Measurements from ENCODE around the gene IREB2. TPM values are rescaled to one million over a fixed set of nuclear protein-coding genes. Genes with fewer than 3 reads are reported as not detected.

The IREB2 gene
- total RNA-seq, 2 experiments from 2014 or later: 84.3 to 89.0 TPM

DNA sequence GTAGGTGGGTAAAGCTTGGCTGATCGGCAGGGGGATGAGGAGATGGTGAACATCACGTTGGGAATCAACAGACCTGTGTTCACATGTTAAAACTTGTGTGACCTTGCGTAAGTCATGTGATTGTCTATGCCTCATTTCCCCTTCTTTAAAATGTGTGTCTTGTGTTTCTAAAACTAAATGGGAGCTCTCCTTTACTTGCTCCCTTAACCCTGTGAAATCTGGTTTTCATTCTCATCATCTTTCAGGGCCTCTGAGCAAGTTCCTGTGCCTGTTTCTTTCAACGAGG, 29.7 kb upstream of the IREB2 start:
- DNase-seq: no peak
- Histone ChIP-seq H3K27me3 (ENCODE audit: control insufficient read depth in 1 of 2, insufficient read depth in 2 of 2, low read length in 2 of 2) (no peaks in the 10 kb centered on the region), H3K27ac (ENCODE audit: low read depth in 1 of 2, low read length in 2 of 2) (no peak overlapping the region), H3K36me3 (ENCODE audit: insufficient read depth, low read length) (no peaks in the 10 kb centered on the region), H3K4me1 (ENCODE audit: insufficient read depth, low read length) (no peaks in the 10 kb centered on the region), H3K9me3 (ENCODE audit: control insufficient read depth in 1 of 2, insufficient read depth in 1 of 2, low read length in 2 of 2) (no peaks in the 10 kb centered on the region), H3K4me3 (ENCODE audit: low read length) (no peak overlapping the region)
- Mint-ChIP-seq H3K27me3 (peaks cover 4% of the 10 kb centered on the region), H3K9me3 (no peaks in the 10 kb centered on the region), H3K27ac (no peak overlapping the region), H3K4me1 (ENCODE audit: low read depth) (no peaks in the 10 kb centered on the region), H3K4me3 (no peak overlapping the region), H3K36me3 (ENCODE audit: low read depth) (no peaks in the 10 kb centered on the region)
- no peak for ATAC-seq (ENCODE audit: poor library complexity)
- CTCF ChIA-PET: no interaction called here
- TF ChIP-seq CTCF (IDR thresholded peaks at IDR 0.05): no peak
- POLR2A ChIA-PET: no interaction called here
- intact Hi-C loops (cut with DNase I, micrococcal nuclease): no loop called here

DNA sequence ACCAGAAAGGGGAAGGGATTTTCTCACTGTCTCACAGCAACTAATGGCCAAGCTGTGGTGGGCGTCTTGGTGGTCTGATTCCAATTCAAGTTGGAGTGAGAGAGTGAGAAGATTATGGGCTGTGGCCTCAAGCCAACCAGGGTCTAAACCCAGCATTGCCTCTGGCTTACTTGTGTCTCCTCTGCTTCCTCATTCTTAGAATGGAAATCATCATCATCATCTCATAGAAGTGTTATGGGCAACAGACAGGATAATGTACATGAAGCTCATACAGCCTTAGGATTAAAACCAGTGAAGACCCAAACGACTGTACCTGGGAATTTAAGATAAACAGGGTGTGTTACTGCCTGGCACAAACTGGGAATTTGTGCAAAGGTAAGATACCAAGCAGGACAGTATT, 29.1 kb upstream of the IREB2 start:
- no peak overlapping the region for H3K27ac Mint-ChIP-seq
- no peaks in the 10 kb centered on the region for H3K36me3 ChIP-seq (ENCODE audit: insufficient read depth, low read length)
- POLR2A ChIA-PET: no interaction called here
- peaks cover 5% of the 10 kb centered on the region for H3K27me3 Mint-ChIP-seq
- no peak overlapping the region for H3K27ac ChIP-seq (ENCODE audit: low read depth in 1 of 2, low read length in 2 of 2)
- no peak for DNase-seq
- no peaks in the 10 kb centered on the region for H3K4me1 ChIP-seq (ENCODE audit: insufficient read depth, low read length)
- H3K4me1 Mint-ChIP-seq (ENCODE audit: low read depth): no peaks in the 10 kb centered on the region
- no peaks in the 10 kb centered on the region for H3K9me3 ChIP-seq (ENCODE audit: control insufficient read depth in 1 of 2, insufficient read depth in 1 of 2, low read length in 2 of 2)
- CTCF ChIA-PET: interaction anchor here (0.5 kb wide), 1 partner anchor 17 kb away, joined by 3 read pairs; no protein-coding TSS in a partner anchor
- no peaks in the 10 kb centered on the region for H3K36me3 Mint-ChIP-seq (ENCODE audit: low read depth)
- intact Hi-C loops (cut with DNase I, micrococcal nuclease): no loop called here
- no peak for TF ChIP-seq CTCF (IDR thresholded peaks at IDR 0.05)
- no peak for ATAC-seq (ENCODE audit: poor library complexity)
- H3K4me3 Mint-ChIP-seq: no peak overlapping the region
- H3K4me3 ChIP-seq (ENCODE audit: low read length): no peak overlapping the region
- no peaks in the 10 kb centered on the region for H3K27me3 ChIP-seq (ENCODE audit: control insufficient read depth in 1 of 2, insufficient read depth in 2 of 2, low read length in 2 of 2)
- no peaks in the 10 kb centered on the region for H3K9me3 Mint-ChIP-seq

GRCh38 chr15:78411061-78411460, 27.0 kb upstream of the IREB2 start:
- Mint-ChIP-seq H3K27ac (no peak overlapping the region), H3K4me3 (no peak overlapping the region), H3K27me3 (peaks cover 10% of the 10 kb centered on the region), H3K9me3 (no peaks in the 10 kb centered on the region), H3K4me1 (ENCODE audit: low read depth) (no peaks in the 10 kb centered on the region), H3K36me3 (ENCODE audit: low read depth) (no peaks in the 10 kb centered on the region)
- no peak overlapping the region for H3K4me3 ChIP-seq (ENCODE audit: low read length)
- TF ChIP-seq CTCF (IDR thresholded peaks at IDR 0.05): no peak
- no peak for ATAC-seq (ENCODE audit: poor library complexity)
- DNase-seq: no peak
- CTCF ChIA-PET: interaction anchor here (1.3 kb wide), 1 partner anchor 12 kb away, joined by 3 read pairs; no protein-coding TSS in a partner anchor
- no peaks in the 10 kb centered on the region for H3K9me3 ChIP-seq (ENCODE audit: control insufficient read depth in 1 of 2, insufficient read depth in 1 of 2, low read length in 2 of 2)
- no peak overlapping the region for H3K27ac ChIP-seq (ENCODE audit: low read depth in 1 of 2, low read length in 2 of 2)
- no peaks in the 10 kb centered on the region for H3K27me3 ChIP-seq (ENCODE audit: control insufficient read depth in 1 of 2, insufficient read depth in 2 of 2, low read length in 2 of 2)
- H3K4me1 ChIP-seq (ENCODE audit: insufficient read depth, low read length): no peaks in the 10 kb centered on the region
- no peaks in the 10 kb centered on the region for H3K36me3 ChIP-seq (ENCODE audit: insufficient read depth, low read length)
- intact Hi-C loops (cut with DNase I, micrococcal nuclease): no loop called here
- POLR2A ChIA-PET: no interaction called here

All from CD4-positive, alpha-beta T cell (primary cell).